PC-3 (cell line): Measurements from ENCODE around the gene UVSSA. TPM values are rescaled to one million over a fixed set of nuclear protein-coding genes. Genes with fewer than 3 reads are reported as not detected.

Source experiments
- ATAC-seq: fragments of 200-7000 bp; cut with Tn5 transposase; 2 replicates; pipeline ENCODE4 v1.9.1; 2020; ENCODE audit warnings: mild to moderate bottlenecking, moderate library complexity
- BruUV-seq: library from RNA; stranded (reverse); fragments of 400-500 nt; replicated peaks from 2 replicates; lab custom pipeline; 2021; lab: Mats Ljungman, UMichigan
- CTCF ChIA-PET: fragments of 300-600 bp; sonication (Branson Sonifier 250); formaldehyde crosslinking; loops from one replicate; lab custom pipeline; 2022; ENCODE audit warnings: antibody characterized with exemption; lab: Charles Lee
- POLR2A ChIA-PET: fragments of 300-600 bp; sonication (Branson Sonifier 250); formaldehyde crosslinking; loops from one replicate; lab custom pipeline; 2022; ENCODE audit warnings: antibody characterized with exemption; ENCODE audit not compliant: unreplicated experiment; lab: Charles Lee
- DNase-seq: peaks from one replicate; pipeline ENCODE4 v3.0.0-alpha.2; 2015
- H2AFZ ChIP-seq: fragments of 300-600 bp; sonication (generic); 2 replicates; pipeline ENCODE4 v1.6.0; 2016; ENCODE audit warnings: antibody characterized with exemption, low read length
- H3F3A ChIP-seq: fragments of 300-600 bp; sonication (generic); one replicate; pipeline ENCODE4 v1.6.0; 2017; ENCODE audit warnings: antibody characterized with exemption, low read length, control low read depth, mild to moderate bottlenecking; ENCODE audit not compliant: unreplicated experiment
- H3K27ac ChIP-seq: fragments of 300-600 bp; sonication (generic); 2 replicates; pipeline ENCODE4 v1.5.1; 2016; ENCODE audit warnings: mild to moderate bottlenecking, low read length
- H3K27me3 ChIP-seq: fragments of 300-600 bp; sonication (generic); 2 replicates; pipeline ENCODE4 v1.6.1; 2016; ENCODE audit warnings: low read length, mixed read lengths
- H3K36me3 ChIP-seq: fragments of 300-600 bp; sonication (generic); 2 replicates; pipeline ENCODE4 v1.6.1; 2016; ENCODE audit warnings: low read depth, mixed run types, low read length, mixed read lengths
- H3K4me1 ChIP-seq: fragments of 300-600 bp; sonication (generic); 2 replicates; pipeline ENCODE4 v1.5.1; 2016; ENCODE audit warnings: low read length; ENCODE audit not compliant: insufficient read depth
- H3K4me2 ChIP-seq: fragments of 300-600 bp; sonication (generic); 2 replicates; pipeline ENCODE4 v1.6.0; 2016; ENCODE audit warnings: low read length
- H3K4me3 ChIP-seq: fragments of 300-600 bp; sonication (generic); 2 replicates; pipeline ENCODE4 v1.5.1; 2016; ENCODE audit warnings: mild to moderate bottlenecking, low read length, mixed read lengths
- H3K79me2 ChIP-seq: fragments of 300-600 bp; sonication (generic); 2 replicates; pipeline ENCODE4 v1.6.1; 2017; ENCODE audit warnings: low read length, mixed read lengths
- H3K9ac ChIP-seq: fragments of 300-600 bp; sonication (generic); 2 replicates; pipeline ENCODE4 v1.6.0; 2016; ENCODE audit warnings: mild to moderate bottlenecking, low read length
- H3K9me2 ChIP-seq: fragments of 300-600 bp; sonication (generic); replicated peaks from 2 replicates; pipeline ENCODE4 v1.6.1; 2016; ENCODE audit warnings: mixed run types, low read length, mixed read lengths
- H3K9me3 ChIP-seq: fragments of 300-600 bp; sonication (generic); 2 replicates; pipeline ENCODE4 v1.6.1; 2016; ENCODE audit warnings: low read length, mixed read lengths
- H4K20me1 ChIP-seq: fragments of 300-600 bp; sonication (generic); 2 replicates; pipeline ENCODE4 v1.6.1; 2016; ENCODE audit warnings: low read length, mixed read lengths
- CTCF ChIP-seq: fragments of 300-600 bp; sonication (generic); conservative IDR thresholded peaks from 2 replicates; pipeline ENCODE4 v1.5.1; 2017; ENCODE audit warnings: antibody characterized with exemption, low read depth, mild to moderate bottlenecking, low read length
- EZH2 ChIP-seq: fragments of 300-600 bp; sonication (generic); IDR thresholded peaks from one replicate; pipeline ENCODE4 v1.6.1; 2017; ENCODE audit warnings: antibody characterized with exemption, mild to moderate bottlenecking, low read length; ENCODE audit not compliant: unreplicated experiment
- EZH2phosphoT487 ChIP-seq: fragments of 300-600 bp; sonication (generic); IDR thresholded peaks from 2 replicates; pipeline ENCODE4 v1.6.1; 2018; ENCODE audit warnings: mild to moderate bottlenecking, antibody characterized with exemption, low read length, borderline replicate concordance
- intact Hi-C: fragments of 100-400 bp; cut with micrococcal nuclease; formaldehyde crosslinking; loops from 2 replicates; pipeline ENCODE4 v1.9.0; 2023
- total RNA-seq: library from RNA; depleted of rRNA; stranded (reverse); fragments of >200 nt; gene quantifications from 2 replicates; pipeline ENCODE4 v1.2.3, GENCODE V29; 2014

UVSSA gene
- total RNA-seq, 1 experiment from 2014 or later: 6.2 TPM

GRCh38 chr4:1414831-1415680 is 68.0 kb downstream of the UVSSA start:
- intact Hi-C loops: no loop called here
- Histone ChIP-seq H3K27ac (no peak overlapping the region), H3K9me2 (no peaks in the 10 kb centered on the region), H3K9me3 (no peaks in the 10 kb centered on the region), H4K20me1 (no peaks in the 10 kb centered on the region), H3K4me2 (no peak overlapping the region), H3K9ac (no peak overlapping the region), H3K36me3 (no peaks in the 10 kb centered on the region), H3K79me2 (no peaks in the 10 kb centered on the region), H3K27me3 (no peaks in the 10 kb centered on the region), H3F3A (no peaks in the 10 kb centered on the region), H2AFZ (no peak overlapping the region), H3K4me1 (no peaks in the 10 kb centered on the region), H3K4me3 (no peak overlapping the region)
- no TSS peak for BruUV-seq
- DNase-seq (no peak), ATAC-seq (no peak)
- TF ChIP-seq CTCF (no peak), EZH2phosphoT487 (no peak), EZH2 (no peak)
- ChIA-PET CTCF (no interaction called here), POLR2A (no interaction called here)

GRCh38 chr4:1415681-1415981 is 68.6 kb downstream of the UVSSA start:
- intact Hi-C loops: no loop called here
- Histone ChIP-seq H3K27me3 (no peaks in the 10 kb centered on the region), H3K4me3 (no peak overlapping the region), H3K9ac (no peak overlapping the region), H3K9me2 (no peaks in the 10 kb centered on the region), H3K4me1 (no peaks in the 10 kb centered on the region), H4K20me1 (no peaks in the 10 kb centered on the region), H3K79me2 (no peaks in the 10 kb centered on the region), H3K27ac (no peak overlapping the region), H3K4me2 (no peak overlapping the region), H2AFZ (no peak overlapping the region), H3K36me3 (no peaks in the 10 kb centered on the region), H3K9me3 (no peaks in the 10 kb centered on the region), H3F3A (no peaks in the 10 kb centered on the region)
- DNase-seq (no peak), ATAC-seq (no peak)
- ChIA-PET CTCF (interaction anchor here (0.7 kb wide), 1 partner anchor 191 kb away, joined by 3 read pairs; no protein-coding TSS in a partner anchor), POLR2A (no interaction called here)
- no TSS peak for BruUV-seq
- no peak for TF ChIP-seq EZH2phosphoT487
- no peak for TF ChIP-seq EZH2
- TF ChIP-seq CTCF: no peak
